NT2/D1 (cell line): ENCODE results near the gene IMP4.

Source experiments
- DNase-seq: peaks from one replicate; pipeline ENCODE4 v3.0.0-alpha.2; 2011; ENCODE audit warnings: low read depth, low spot score
- H3K27me3 ChIP-seq: 2 replicates; pipeline ENCODE4 v1.6.0; 2011; ENCODE audit warnings: mild to moderate bottlenecking; ENCODE audit not compliant: insufficient read length, insufficient read depth
- H3K36me3 ChIP-seq: 2 replicates; pipeline ENCODE4 v1.6.1; 2011; ENCODE audit warnings: mild to moderate bottlenecking, low read length, mixed read lengths; ENCODE audit not compliant: insufficient read depth, insufficient read length
- H3K4me1 ChIP-seq: 2 replicates; pipeline ENCODE4 v1.5.1; 2011; ENCODE audit not compliant: insufficient read depth, insufficient read length
- H3K4me3 ChIP-seq: 2 replicates; pipeline ENCODE4 v1.5.1; 2011; ENCODE audit warnings: low read depth; ENCODE audit not compliant: insufficient read length
- H3K9ac ChIP-seq: 2 replicates; pipeline ENCODE4 v1.6.0; 2011; ENCODE audit warnings: low read depth; ENCODE audit not compliant: insufficient read length
- H3K9me3 ChIP-seq: 2 replicates; pipeline ENCODE4 v1.5.1; 2011; ENCODE audit warnings: mild to moderate bottlenecking, low read length; ENCODE audit not compliant: insufficient read depth
- SUZ12 ChIP-seq: IDR thresholded peaks from 2 replicates; pipeline ENCODE4 v1.6.1; 2011; ENCODE audit not compliant: insufficient read length, insufficient read depth; ENCODE audit errors: extremely low read depth
- YY1 ChIP-seq: IDR thresholded peaks from 2 replicates; pipeline ENCODE4 v1.6.1; 2011; ENCODE audit not compliant: insufficient read length, insufficient read depth
- ZNF274 ChIP-seq: IDR thresholded peaks from 2 replicates; pipeline ENCODE4 v1.6.1; 2011; ENCODE audit warnings: mild to moderate bottlenecking, low read depth, low read length

IMP4 gene

GRCh38 chr2:130363479-130363878 is 20.8 kb downstream of the IMP4 start:
- H3K27me3 ChIP-seq = no peaks in the 10 kb centered on the region
- H3K4me3 ChIP-seq = no peak overlapping the region
- H3K4me1 ChIP-seq = no peaks in the 10 kb centered on the region
- no peak for TF ChIP-seq ZNF274
- TF ChIP-seq YY1 = no peak
- no peak for TF ChIP-seq SUZ12
- H3K9ac ChIP-seq = no peak overlapping the region
- H3K9me3 ChIP-seq = peaks cover 11% of the 10 kb centered on the region; the same call in 1 of the 2 replicates
- no peaks in the 10 kb centered on the region for H3K36me3 ChIP-seq
- DNase-seq = no peak

GRCh38 chr2:130365075-130365474 is 22.4 kb downstream of the IMP4 start:
- Histone ChIP-seq H3K27me3 (no peaks in the 10 kb centered on the region), H3K9me3 (peaks cover 11% of the 10 kb centered on the region; the same call in 1 of the 2 replicates), H3K36me3 (peaks cover 2% of the 10 kb centered on the region), H3K9ac (no peak overlapping the region), H3K4me1 (peaks cover 2% of the 10 kb centered on the region), H3K4me3 (no peak overlapping the region)
- no peak for DNase-seq
- TF ChIP-seq YY1 = no peak
- TF ChIP-seq ZNF274 = no peak
- no peak for TF ChIP-seq SUZ12

GRCh38 chr2:130365963-130366362 is 23.3 kb downstream of the IMP4 start:
- no peak for DNase-seq
- Histone ChIP-seq H3K4me3 (no peak overlapping the region), H3K4me1 (peaks cover 2% of the 10 kb centered on the region), H3K36me3 (peaks cover 10% of the 10 kb centered on the region), H3K9me3 (peaks cover 16% of the 10 kb centered on the region; the same call in 1 of the 2 replicates), H3K9ac (no peak overlapping the region), H3K27me3 (no peaks in the 10 kb centered on the region)
- TF ChIP-seq YY1 (no peak), ZNF274 (no peak), SUZ12 (no peak)

GRCh38 chr2:130366720-130367119 is 24.0 kb downstream of the IMP4 start:
- no peak overlapping the region for H3K4me3 ChIP-seq
- peaks cover 2% of the 10 kb centered on the region for H3K4me1 ChIP-seq
- H3K9me3 ChIP-seq = peaks cover 19% of the 10 kb centered on the region; the same call in 1 of the 2 replicates
- peaks cover 13% of the 10 kb centered on the region for H3K36me3 ChIP-seq
- no peaks in the 10 kb centered on the region for H3K27me3 ChIP-seq
- H3K9ac ChIP-seq = no peak overlapping the region
- TF ChIP-seq ZNF274 = no peak
- no peak for TF ChIP-seq YY1
- no peak for TF ChIP-seq SUZ12
- no peak for DNase-seq

GRCh38 chr2:130368786-130369185 is 26.1 kb downstream of the IMP4 start:
- H3K9ac ChIP-seq = peak overlapping the region; percentile 11
- no peak for TF ChIP-seq YY1
- no peak for TF ChIP-seq SUZ12
- peaks cover 16% of the 10 kb centered on the region for H3K36me3 ChIP-seq
- H3K27me3 ChIP-seq = peaks cover 4% of the 10 kb centered on the region
- peaks cover 2% of the 10 kb centered on the region for H3K4me1 ChIP-seq
- H3K4me3 ChIP-seq = no peak overlapping the region
- DNase-seq = no peak
- peaks cover 19% of the 10 kb centered on the region; the same call in 1 of the 2 replicates for H3K9me3 ChIP-seq

- H3K4me1 ChIP-seq = peaks cover 3% of the 10 kb centered on the region
Observed at GRCh38 chr2:130369311-130369964, 26.7 kb downstream of the IMP4 start.

GRCh38 chr2:130369965-130370341 is 27.3 kb downstream of the IMP4 start:
- Histone ChIP-seq H3K4me3 (no peak overlapping the region), H3K9ac (no peak overlapping the region), H3K36me3 (peaks cover 16% of the 10 kb centered on the region), H3K9me3 (peaks cover 19% of the 10 kb centered on the region; the same call in 1 of the 2 replicates), H3K27me3 (peaks cover 4% of the 10 kb centered on the region), H3K4me1 (peaks cover 5% of the 10 kb centered on the region)
- DNase-seq = no peak
- TF ChIP-seq ZNF274 (no peak), SUZ12 (no peak), YY1 (no peak)

More at GRCh38 chr2:130369311-130369964, 26.7 kb downstream of the IMP4 start:
- peaks cover 4% of the 10 kb centered on the region for H3K27me3 ChIP-seq
- peak overlapping the region; percentile 11 for H3K9ac ChIP-seq
- no peak for DNase-seq
- TF ChIP-seq SUZ12 (no peak), ZNF274 (no peak), YY1 (no peak)
- H3K4me3 ChIP-seq = no peak overlapping the region
- H3K9me3 ChIP-seq = peaks cover 19% of the 10 kb centered on the region; the same call in 1 of the 2 replicates
- peaks cover 16% of the 10 kb centered on the region for H3K36me3 ChIP-seq

- no peak for TF ChIP-seq SUZ12
- no peak for TF ChIP-seq YY1
- Histone ChIP-seq H3K4me1 (peaks cover 5% of the 10 kb centered on the region), H3K9me3 (peaks cover 19% of the 10 kb centered on the region; the same call in 1 of the 2 replicates), H3K36me3 (peaks cover 17% of the 10 kb centered on the region), H3K9ac (no peak overlapping the region), H3K4me3 (no peak overlapping the region), H3K27me3 (peaks cover 4% of the 10 kb centered on the region)
- no peak for DNase-seq
Observed at GRCh38 chr2:130370490-130370889, 27.8 kb downstream of the IMP4 start.
